DMS53 treated with DMSO at 0.1 percent for 48 hours (cell line): ENCODE data around the gene NIPA2.
A peak's percentile ranks its signal among the peaks of the same experiment; 100 is the strongest.

Experiments used
- DNase-seq: peaks from one replicate; lab custom pipeline; 2025; ENCODE audit not compliant: unreplicated experiment; lab: John Stamatoyannopoulos, UW

The NIPA2 gene

GRCh38 chr15:22874966-22875365 is 36.5 kb downstream of the NIPA2 start:
- DNase-seq = no peak

GRCh38 chr15:22877117-22877516 is 38.7 kb downstream of the NIPA2 start:
- DNase-seq = no peak

GRCh38 chr15:22877607-22878006 is 39.1 kb downstream of the NIPA2 start:
- no peak for DNase-seq

GRCh38 chr15:22878103-22878502 is 39.6 kb downstream of the NIPA2 start:
- no peak for DNase-seq

- no peak for DNase-seq
These were observed 41.9 kb downstream of the NIPA2 start for GRCh38 chr15:22880068-22880980.

- no peak for DNase-seq
These were observed 42.7 kb downstream of the NIPA2 start for GRCh38 chr15:22880981-22881738.

GRCh38 chr15:22881739-22882440 is 43.4 kb downstream of the NIPA2 start:
- no peak for DNase-seq

GRCh38 chr15:22883196-22883595 is 44.7 kb downstream of the NIPA2 start:
- DNase-seq = no peak

GRCh38 chr15:22884344-22884743 is 45.9 kb downstream of the NIPA2 start:
- no peak for DNase-seq

GRCh38 chr15:22885120-22885519 is 46.7 kb downstream of the NIPA2 start:
- DNase-seq = no peak

- no peak for DNase-seq
These were observed 48.9 kb downstream of the NIPA2 start for GRCh38 chr15:22887157-22887951.

GRCh38 chr15:22888120-22888859 is 49.8 kb downstream of the NIPA2 start:
- peak; percentile 22 for DNase-seq

GRCh38 chr15:22889146-22889818 is 50.8 kb downstream of the NIPA2 start:
- no peak for DNase-seq

GRCh38 chr15:22890296-22890695 is 51.8 kb downstream of the NIPA2 start:
- no peak for DNase-seq

GRCh38 chr15:22891426-22892210 is 53.2 kb downstream of the NIPA2 start:
- DNase-seq = no peak

GRCh38 chr15:22892333-22892732 is 53.9 kb downstream of the NIPA2 start:
- DNase-seq = no peak

- DNase-seq = no peak
These were observed 54.6 kb downstream of the NIPA2 start for GRCh38 chr15:22893081-22893480.

GRCh38 chr15:22893881-22894280 is 55.4 kb downstream of the NIPA2 start:
- DNase-seq = no peak
